GM12878 (cell line): ENCODE results near the gene ZFP1. TPM values are rescaled to one million over a fixed set of nuclear protein-coding genes. Genes with fewer than 3 reads are reported as not detected.

Experiments used
- ATAC-seq: fragments of 200-7000 bp; cut with Tn5 transposase; 3 replicates; pipeline ENCODE4 v1.9.1; 2020; ENCODE audit warnings: mild to moderate bottlenecking, moderate library complexity
- BruUV-seq: library from RNA; stranded (reverse); fragments of 400-500 nt; replicated peaks from 2 replicates; lab custom pipeline; 2021; lab: Mats Ljungman, UMichigan
- CTCF ChIA-PET: fragments of 300-600 bp; sonication (Branson Sonifier 250); formaldehyde crosslinking; extraction: SDS; loops from one replicate; lab custom pipeline; 2021; ENCODE audit warnings: inconsistent platforms; lab: Yijun Ruan, JAX
- POLR2A ChIA-PET: fragments of 350-600 bp; formaldehyde crosslinking; extraction: SDS; loops from one replicate; lab custom pipeline; 2021; ENCODE audit warnings: inconsistent platforms; lab: Charles Lee
- RAD21 ChIA-PET: fragments of 300-600 bp; sonication (Branson Sonifier 250); formaldehyde crosslinking; loops from one replicate; lab custom pipeline; 2023; ENCODE audit warnings: antibody characterized with exemption; ENCODE audit not compliant: unreplicated experiment; lab: Charles Lee
- SMC1A ChIA-PET: fragments of 300-600 bp; sonication (Branson Sonifier 250); formaldehyde crosslinking; loops from one replicate; lab custom pipeline; 2023; ENCODE audit not compliant: unreplicated experiment, uncharacterized antibody; lab: Charles Lee
- DNase-seq: peaks from one replicate; pipeline ENCODE4 v3.0.0-alpha.2; 2011; ENCODE audit warnings: low read depth, low spot score
- FAIRE-seq: peaks from 3 replicates; lab custom pipeline; 2011; peaks lifted over from hg19 to GRCh38; lab: Jason Lieb, UNC
- H2AFZ ChIP-seq: 2 replicates; pipeline ENCODE4 v1.6.0; 2011; ENCODE audit warnings: low read depth, low read length, control low read depth; ENCODE audit not compliant: control insufficient read depth
- H3K27ac ChIP-seq: 2 replicates; pipeline ENCODE4 v1.5.1; 2011; ENCODE audit warnings: control low read depth; ENCODE audit not compliant: control insufficient read depth, insufficient read depth
- H3K27me3 ChIP-seq, 2 experiments: replicated peaks in 1 of 2; 2 replicates each; pipeline versions ENCODE4 v1.6.0 to v1.6.1; 2011; ENCODE audit warnings: low read length in 1 of 2; ENCODE audit not compliant: control insufficient read depth in 2 of 2, insufficient read depth in 2 of 2
- H3K36me3 ChIP-seq, 2 experiments: 2 replicates each; pipeline ENCODE4 v1.5.1; 2011; ENCODE audit warnings: low read length in 1 of 2; ENCODE audit not compliant: control insufficient read depth in 2 of 2, insufficient read depth in 2 of 2
- H3K4me1 ChIP-seq: 2 replicates; pipeline ENCODE4 v1.6.1; 2011; ENCODE audit warnings: mild to moderate bottlenecking, low read length, moderate library complexity, mixed read lengths; ENCODE audit not compliant: control insufficient read depth, insufficient read depth
- H3K4me2 ChIP-seq: 2 replicates; pipeline ENCODE4 v1.6.0; 2011; ENCODE audit warnings: control low read depth; ENCODE audit not compliant: control insufficient read depth, insufficient read depth
- H3K4me3 ChIP-seq: fragments of 200-600 bp; sonication (generic); 2 replicates; pipeline ENCODE4 v1.5.1; 2016
- H3K79me2 ChIP-seq: 2 replicates; pipeline ENCODE4 v1.6.0; 2011; ENCODE audit warnings: low read length; ENCODE audit not compliant: control insufficient read depth, insufficient read depth
- H3K9ac ChIP-seq: 2 replicates; pipeline ENCODE4 v1.8.0; 2011; ENCODE audit warnings: low read length, control low read depth, mixed read lengths; ENCODE audit not compliant: control insufficient read depth, insufficient read depth
- H3K9me3 ChIP-seq: replicated peaks from 3 replicates; pipeline ENCODE4 v1.5.1; 2011; ENCODE audit warnings: mild to moderate bottlenecking, low read length; ENCODE audit not compliant: control insufficient read depth, insufficient read depth
- H4K20me1 ChIP-seq: 2 replicates; pipeline ENCODE4 v1.6.0; 2011; ENCODE audit not compliant: control insufficient read depth, insufficient read depth
- CBX5 ChIP-seq: sonication (generic); IDR thresholded peaks from 2 replicates; pipeline ENCODE4 v1.6.1; 2016; ENCODE audit warnings: low read depth, moderate library complexity, mild to moderate bottlenecking, inconsistent platforms
- CEBPZ ChIP-seq: fragments of 150-350 bp; IDR thresholded peaks from 2 replicates; pipeline ENCODE4 v1.6.1; 2016; ENCODE audit warnings: low read depth, low read length
- KLF5 ChIP-seq: fragments of 450-650 bp; IDR thresholded peaks from 2 replicates; pipeline ENCODE4 v1.6.1; 2014; ENCODE audit warnings: mild to moderate bottlenecking; ENCODE audit not compliant: partially characterized antibody
- LARP7 ChIP-seq: fragments of 450-650 bp; IDR thresholded peaks from 2 replicates; pipeline ENCODE4 v1.6.1; 2017; ENCODE audit warnings: mild to moderate bottlenecking
- MTA3 ChIP-seq: IDR thresholded peaks from 2 replicates; pipeline ENCODE4 v1.6.1; 2012; ENCODE audit warnings: low read length, inconsistent platforms, borderline replicate concordance
- SMARCA5 ChIP-seq: fragments of 450-650 bp; IDR thresholded peaks from 2 replicates; pipeline ENCODE4 v1.6.1; 2017; ENCODE audit warnings: mild to moderate bottlenecking
- SRF ChIP-seq, 2 experiments: IDR thresholded peaks; 2 replicates each; pipeline ENCODE4 v1.6.1; 2011; ENCODE audit warnings: low read depth in 2 of 2, low read length in 2 of 2, mild to moderate bottlenecking in 1 of 2, moderate library complexity in 1 of 2
- WGBS: methylation state at CpG from one replicate; pipeline ENCODE4 v1.1.6; 2016; ENCODE audit warnings: low lambda C conversion rate; ENCODE audit not compliant: insufficient replicate concordance, insufficient coverage; ENCODE audit errors: missing lambda C conversion rate; 5-methylcytosine and 5-hydroxymethylcytosine counted together
- in situ Hi-C: fragments of 300-500 bp; cut with MboI; formaldehyde crosslinking; loops from 9 replicates; pipeline ENCODE4 v1.14.3; 2018; ENCODE audit warnings: mixed read lengths
- intact Hi-C: fragments of 100-400 bp; cut with micrococcal nuclease; formaldehyde crosslinking; loops from one replicate; pipeline ENCODE4 v1.14.2; 2022; ENCODE audit not compliant: unreplicated experiment
- polyA plus RNA-seq, 11 experiments: library from polyadenylated mRNA; depleted of rRNA in 4 of 11; unstranded in 6 of 11; stranded (reverse) in 5 of 11; fragments of >200 nt; fragmentation: Nextera tagmentation in 4 of 11; fragmentation: Illumina TruSeq in 1 of 11; extraction: Ambion mirVana in 4 of 11; extraction: Trizol in 1 of 11; gene quantifications; 1 replicate in 1 of 11; 2 replicates in 10 of 11; pipeline versions ENCODE4 v1.2.1 to v1.2.3, GENCODE V29; 2011 to 2016; ENCODE audit warnings: inconsistent platforms in 2 of 11, missing spikeins in 2 of 11, low read depth in 1 of 11
- total RNA-seq, 4 experiments: library from RNA; depleted of rRNA in 3 of 4; stranded (reverse); fragments of >200 nt in 3 of 4; fragmentation: Illumina TruSeq in 1 of 4; extraction: Trizol in 1 of 4; gene quantifications; 2 replicates each; pipeline versions ENCODE4 v1.2.1 to v1.2.3, GENCODE V29; 2013 to 2021
- TF ChIP-seq, protein P1 (sequence below): IDR thresholded peaks from 2 replicates; pipeline ENCODE4 v1.6.1; 2012; ENCODE audit warnings: low read depth, low read length, improper control_type of control experiment
- TF ChIP-seq, protein P2 (sequence below): IDR thresholded peaks from 2 replicates; pipeline ENCODE4 v1.6.1; 2012; ENCODE audit warnings: low read depth, low read length, improper control_type of control experiment

ZFP1 gene
- total and polyA plus RNA-seq, 10 of the 15 experiments (the other 5 are each of a cell fraction or from before 2014, with no cell fraction given): 3.5 to 17.6 (median 14.7) TPM

DNA sequence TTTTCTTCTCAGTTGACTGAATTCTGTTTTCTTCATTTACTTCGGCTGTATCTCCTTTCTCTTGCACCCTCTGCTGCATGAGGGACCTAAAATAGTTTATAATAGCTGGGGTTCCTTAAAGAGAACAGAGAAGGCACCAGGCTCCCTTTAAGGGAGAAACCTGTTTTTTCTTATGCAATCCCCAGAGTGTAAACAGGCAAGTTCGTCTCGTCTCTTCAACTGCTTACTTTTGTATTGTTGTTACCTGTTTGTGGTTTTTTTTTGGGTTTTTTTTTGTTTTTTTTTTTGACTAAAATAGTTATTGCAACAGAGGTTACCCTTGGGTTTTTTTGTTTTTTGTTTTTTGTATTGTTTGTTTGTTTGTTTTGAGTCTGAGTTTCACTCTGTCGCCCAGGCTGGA, 28.1 kb upstream of the ZFP1 start (continued):
- TF ChIP-seq CEBPZ: no peak
- TF ChIP-seq SMARCA5: no peak
- TF ChIP-seq LARP7: no peak
- TF ChIP-seq MTA3: no peak
- TF ChIP-seq SRF (IDR thresholded peaks at IDR 0.05; ENCODE audit: low read depth in 2 of 2, low read length in 2 of 2): no peak

DNA sequence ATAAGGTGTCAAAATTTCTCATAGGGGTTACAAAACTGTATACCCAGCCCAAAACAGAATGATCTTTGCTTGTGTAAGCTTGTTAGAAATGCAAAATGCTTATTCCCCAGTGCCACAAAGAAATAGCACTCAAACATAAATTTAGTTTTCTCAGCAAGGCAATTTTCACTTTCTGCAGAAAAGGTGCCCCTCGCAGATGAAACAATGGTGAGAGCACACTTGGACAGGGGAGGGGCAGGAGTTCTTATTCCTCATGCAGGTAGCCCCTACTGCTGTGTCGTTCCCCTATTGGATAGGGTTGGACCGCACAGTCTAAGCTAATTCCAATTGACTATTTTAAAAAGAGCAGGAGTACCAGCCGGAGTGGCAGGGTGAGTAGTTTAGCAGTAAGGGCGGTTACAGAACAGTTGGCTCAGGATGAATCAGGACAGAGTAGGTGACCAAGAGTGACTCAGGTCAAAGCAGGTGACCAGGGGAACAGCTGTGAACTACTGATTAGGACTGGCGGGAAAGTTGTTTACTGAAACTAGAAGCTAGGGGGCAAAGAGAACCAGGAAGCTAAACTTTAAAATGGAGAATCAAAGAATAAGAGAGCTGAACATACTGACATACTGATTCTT, 26.3 kb upstream of the ZFP1 start:
- TF ChIP-seq, protein P1, sequence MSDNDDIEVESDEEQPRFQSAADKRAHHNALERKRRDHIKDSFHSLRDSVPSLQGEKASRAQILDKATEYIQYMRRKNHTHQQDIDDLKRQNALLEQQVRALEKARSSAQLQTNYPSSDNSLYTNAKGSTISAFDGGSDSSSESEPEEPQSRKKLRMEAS: no peak
- no peak for TF ChIP-seq MTA3
- TF ChIP-seq CBX5: peak; percentile 98
- TF ChIP-seq KLF5: peak; percentile 49
- TF ChIP-seq, protein P2, sequence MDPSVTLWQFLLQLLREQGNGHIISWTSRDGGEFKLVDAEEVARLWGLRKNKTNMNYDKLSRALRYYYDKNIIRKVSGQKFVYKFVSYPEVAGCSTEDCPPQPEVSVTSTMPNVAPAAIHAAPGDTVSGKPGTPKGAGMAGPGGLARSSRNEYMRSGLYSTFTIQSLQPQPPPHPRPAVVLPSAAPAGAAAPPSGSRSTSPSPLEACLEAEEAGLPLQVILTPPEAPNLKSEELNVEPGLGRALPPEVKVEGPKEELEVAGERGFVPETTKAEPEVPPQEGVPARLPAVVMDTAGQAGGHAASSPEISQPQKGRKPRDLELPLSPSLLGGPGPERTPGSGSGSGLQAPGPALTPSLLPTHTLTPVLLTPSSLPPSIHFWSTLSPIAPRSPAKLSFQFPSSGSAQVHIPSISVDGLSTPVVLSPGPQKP: no peak
- H3K4me2 ChIP-seq: no peak overlapping the region
- DNase-seq (no peak), FAIRE-seq (no peak), ATAC-seq (no peak)
- H3K27me3 ChIP-seq: no peaks in the 10 kb centered on the region
- no peaks in the 10 kb centered on the region for H4K20me1 ChIP-seq
- WGBS: 80% methylated on average over 6 of the region's 6 CpGs
- H3K4me1 ChIP-seq: no peaks in the 10 kb centered on the region
- no peak overlapping the region for H3K9ac ChIP-seq
- H2AFZ ChIP-seq: no peak overlapping the region
- RAD21 ChIA-PET: interaction anchor here (1.4 kb wide), 1 partner anchor 11 kb away, joined by 5 read pairs; no protein-coding TSS in a partner anchor
- peaks cover 3% of the 10 kb centered on the region; the same call in 2 of the 3 replicates for H3K9me3 ChIP-seq
- H3K4me3 ChIP-seq: no peak overlapping the region
- H3K79me2 ChIP-seq: no peaks in the 10 kb centered on the region
- intact Hi-C loops: no loop called here
- SMC1A ChIA-PET: interaction anchor here (1.7 kb wide), 1 partner anchor 10 kb away, joined by 5 read pairs; no protein-coding TSS in a partner anchor
- no TSS peak for BruUV-seq
- POLR2A ChIA-PET: no interaction called here
- CTCF ChIA-PET: interaction anchor here (0.9 to 4.6 kb wide), 2 partner anchors 11 to 259 kb away, joined by 4 to 23 read pairs; no protein-coding TSS in a partner anchor
- in situ Hi-C loops: no loop called here
- H3K27ac ChIP-seq: no peak overlapping the region
- no peaks in the 10 kb centered on the region for H3K36me3 ChIP-seq
